HUES6 (cell line): ENCODE measurements around the gene MEIOC.
A peak's percentile ranks its signal among the peaks of the same experiment; 100 is the strongest.
"Not testable (repeated sequence)": the region's sequence is repeated elsewhere in the genome, so short reads cannot be mapped to it uniquely, and the experiment has no call there.

Experiments used
- H3K27ac ChIP-seq: 2 replicates; pipeline ENCODE4 v1.7.0; 2013; ENCODE audit warnings: low read depth, mild to moderate bottlenecking, low read length, inconsistent platforms
- H3K27me3 ChIP-seq: 2 replicates; pipeline ENCODE4 v1.6.1; 2013; ENCODE audit warnings: low read length; ENCODE audit not compliant: control insufficient read depth, insufficient read depth
- H3K36me3 ChIP-seq: 2 replicates; pipeline ENCODE4 v1.6.1; 2013; ENCODE audit warnings: low read length; ENCODE audit not compliant: control insufficient read depth, insufficient read depth
- H3K4me1 ChIP-seq: 2 replicates; pipeline ENCODE4 v1.6.1; 2013; ENCODE audit warnings: low read length; ENCODE audit not compliant: control insufficient read depth, insufficient read depth
- H3K4me3 ChIP-seq: 2 replicates; pipeline ENCODE4 v1.5.1; 2013; ENCODE audit warnings: low read depth, low read length
- H3K9ac ChIP-seq: one replicate; pipeline ENCODE4 v1.6.1; 2013; ENCODE audit warnings: mild to moderate bottlenecking, low read length
- H3K9me3 ChIP-seq: 2 replicates; pipeline ENCODE4 v1.6.1; 2013; ENCODE audit warnings: low read depth, low read length; ENCODE audit not compliant: control insufficient read depth, insufficient read depth

Gene MEIOC

DNA sequence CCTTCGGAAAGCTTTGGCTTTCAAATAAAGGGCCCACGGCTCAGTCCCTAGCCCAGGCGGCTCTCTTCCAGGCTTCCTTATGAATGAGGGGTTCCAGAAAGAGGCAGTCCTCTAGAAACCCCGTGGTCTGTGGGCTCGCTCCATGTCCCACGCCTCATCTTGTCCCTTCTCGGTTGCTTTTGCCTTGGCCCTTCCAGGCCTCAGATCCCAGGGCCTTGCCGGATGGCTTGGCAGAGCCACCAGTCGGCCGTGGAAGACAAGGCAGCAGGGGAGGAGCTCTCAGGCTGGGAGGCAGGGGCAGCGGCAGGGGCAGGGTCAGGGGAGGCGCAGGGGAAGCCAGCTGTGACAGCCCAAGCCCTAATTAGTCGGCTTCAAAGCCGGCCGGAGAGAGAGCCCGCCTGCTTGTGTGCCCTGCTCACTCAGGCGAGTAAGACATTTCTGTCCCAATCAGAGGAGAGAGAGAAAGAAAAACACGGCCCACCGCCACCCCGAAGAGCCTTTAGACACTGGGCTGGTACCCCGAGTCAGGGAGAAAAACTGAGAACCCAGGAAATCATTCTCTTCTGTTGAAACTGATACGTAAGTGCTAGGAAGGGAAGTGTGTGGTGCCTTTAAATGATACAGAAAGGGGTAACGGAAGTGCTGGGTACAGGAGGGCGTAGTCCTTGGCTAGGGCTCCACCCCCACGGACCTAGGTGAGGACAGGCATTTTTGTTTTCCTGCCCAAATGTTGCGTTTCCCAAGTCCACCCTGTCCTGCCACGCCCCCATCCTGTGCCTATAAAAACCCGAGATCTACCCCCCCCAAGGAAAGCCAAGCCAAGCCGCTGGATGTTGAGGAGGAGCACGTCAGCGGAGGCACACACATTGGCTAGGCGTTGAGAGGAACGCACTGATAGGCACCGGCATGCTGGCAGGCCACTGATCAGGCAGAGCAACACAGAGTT lies 27.8 kb upstream of the MEIOC start:
- H3K4me3 ChIP-seq: peak overlapping the region; percentile 30; the same call in 1 of the 2 replicates
- H3K27ac ChIP-seq: no peak overlapping the region
- H3K27me3 ChIP-seq: no peaks in the 10 kb centered on the region
- H3K4me1 ChIP-seq: peaks cover 21% of the 10 kb centered on the region
- H3K9me3 ChIP-seq: no peaks in the 10 kb centered on the region
- H3K36me3 ChIP-seq: no peaks in the 10 kb centered on the region
- peak overlapping the region; percentile 45 for H3K9ac ChIP-seq

- no peak overlapping the region for H3K27ac ChIP-seq
- H3K27me3 ChIP-seq: no peaks in the 10 kb centered on the region
- no peaks in the 10 kb centered on the region for H3K9me3 ChIP-seq
- no peak overlapping the region for H3K4me3 ChIP-seq
- H3K9ac ChIP-seq: no peak overlapping the region
- no peaks in the 10 kb centered on the region for H3K36me3 ChIP-seq
- peaks cover 21% of the 10 kb centered on the region for H3K4me1 ChIP-seq
These were observed 27.0 kb upstream of the MEIOC start for GRCh38 chr17:44629314-44629713.

- H3K27ac ChIP-seq: no peak overlapping the region
- H3K9ac ChIP-seq: no peak overlapping the region
- no peaks in the 10 kb centered on the region for H3K27me3 ChIP-seq
- H3K36me3 ChIP-seq: no peaks in the 10 kb centered on the region
- H3K4me1 ChIP-seq: peaks cover 21% of the 10 kb centered on the region
- H3K4me3 ChIP-seq: no peak overlapping the region
- H3K9me3 ChIP-seq: no peaks in the 10 kb centered on the region
These were observed 25.6 kb upstream of the MEIOC start for GRCh38 chr17:44630703-44631102.

DNA sequence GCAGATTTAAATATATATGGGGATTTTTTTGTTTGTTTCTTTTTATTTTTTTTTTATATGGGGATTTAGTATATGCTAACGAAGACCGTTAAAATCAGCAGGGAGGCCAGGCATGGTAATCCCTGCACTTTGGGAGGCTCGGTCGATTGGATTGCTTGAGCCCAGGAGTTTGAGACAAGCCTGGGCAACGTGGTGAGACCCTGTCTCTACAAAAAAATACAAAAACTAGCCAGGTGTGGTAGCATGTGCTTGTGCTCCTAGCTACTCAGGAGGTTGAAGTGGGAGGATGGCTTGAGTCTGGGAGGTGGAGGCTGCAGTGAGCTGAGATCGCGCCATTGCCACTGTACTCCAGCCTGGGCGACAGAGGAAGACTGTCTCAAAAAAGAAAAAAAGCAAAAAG lies 22.3 kb upstream of the MEIOC start:
- H3K9me3 ChIP-seq: no peaks in the 10 kb centered on the region
- H3K9ac ChIP-seq: no peak overlapping the region
- H3K4me3 ChIP-seq: no peak overlapping the region
- no peaks in the 10 kb centered on the region for H3K27me3 ChIP-seq
- H3K27ac ChIP-seq: no peak overlapping the region
- H3K4me1 ChIP-seq: peaks cover 1% of the 10 kb centered on the region
- H3K36me3 ChIP-seq: no peaks in the 10 kb centered on the region

DNA sequence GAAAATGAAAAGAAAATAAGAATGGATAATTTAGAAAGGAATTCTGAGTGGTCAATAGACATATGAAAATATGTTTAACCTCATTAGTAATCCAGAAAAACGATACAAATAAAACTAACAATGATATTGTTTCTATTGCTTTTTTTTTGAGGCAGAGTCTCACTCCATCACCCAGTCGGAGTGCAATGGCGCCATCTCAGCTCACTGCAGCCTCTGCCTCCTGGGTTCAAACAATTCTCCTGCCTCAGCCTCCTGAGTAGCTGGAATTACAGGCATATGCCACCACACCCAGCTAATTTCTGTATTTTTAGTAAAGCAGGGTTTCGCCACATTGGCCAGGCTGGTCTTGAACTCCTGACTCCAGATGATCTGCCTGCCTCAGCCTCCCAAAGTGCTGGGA lies 21.9 kb upstream of the MEIOC start:
- not testable (repeated sequence) for H3K36me3 ChIP-seq, H3K27ac ChIP-seq

DNA sequence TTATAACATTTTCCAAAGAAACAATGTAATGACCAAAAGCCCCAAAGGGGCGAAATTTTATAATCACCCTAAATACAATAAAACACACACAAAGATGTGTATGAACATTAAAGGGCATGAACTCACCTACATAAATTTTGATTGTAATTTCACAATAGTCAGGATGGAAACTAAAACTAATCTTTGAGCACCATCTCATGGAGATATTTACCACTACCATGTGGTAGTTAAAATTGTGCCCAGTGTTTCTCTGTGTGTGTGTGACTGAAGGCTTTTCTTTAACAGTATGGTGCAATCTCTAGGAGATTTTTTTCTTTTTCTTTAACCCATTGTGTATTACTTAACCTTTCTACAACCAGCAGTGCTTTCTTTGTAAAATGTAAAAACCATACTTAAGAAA lies 19.7 kb upstream of the MEIOC start:
- no peak overlapping the region for H3K4me3 ChIP-seq
- H3K27me3 ChIP-seq: no peaks in the 10 kb centered on the region
- H3K27ac ChIP-seq: no peak overlapping the region
- H3K4me1 ChIP-seq: no peaks in the 10 kb centered on the region; the same call in 1 of the 2 replicates
- no peaks in the 10 kb centered on the region for H3K9me3 ChIP-seq
- H3K9ac ChIP-seq: no peak overlapping the region
- H3K36me3 ChIP-seq: no peaks in the 10 kb centered on the region

More for the DNA sequence above, 21.9 kb upstream of the MEIOC start:
- H3K27me3 ChIP-seq, H3K9ac ChIP-seq, H3K4me3 ChIP-seq, H3K4me1 ChIP-seq, H3K9me3 ChIP-seq: not testable (repeated sequence)

DNA sequence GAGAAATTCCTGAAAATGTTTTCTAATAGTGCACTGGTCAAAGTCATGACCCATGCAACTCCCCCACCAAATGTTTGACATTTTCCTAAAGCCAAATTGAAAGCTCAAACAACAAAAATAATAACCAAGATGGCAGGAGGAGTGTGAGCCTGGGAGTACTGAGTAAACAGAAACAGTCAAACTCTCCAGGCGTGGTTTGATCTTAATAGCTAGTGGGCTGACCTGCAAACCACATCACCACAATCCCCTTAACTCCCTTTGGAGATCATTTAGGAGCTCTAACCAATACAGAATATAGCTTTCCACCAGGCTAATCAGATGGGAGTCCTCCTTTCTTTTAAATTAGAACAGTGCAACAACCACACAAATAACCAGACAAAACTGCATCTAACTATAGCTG lies 19.2 kb upstream of the MEIOC start:
- Histone ChIP-seq H3K4me1 (no peaks in the 10 kb centered on the region; the same call in 1 of the 2 replicates), H3K27me3 (no peaks in the 10 kb centered on the region), H3K9ac (no peak overlapping the region), H3K4me3 (no peak overlapping the region), H3K27ac (no peak overlapping the region), H3K9me3 (no peaks in the 10 kb centered on the region), H3K36me3 (no peaks in the 10 kb centered on the region)

- no peak overlapping the region for H3K27ac ChIP-seq
- no peaks in the 10 kb centered on the region for H3K36me3 ChIP-seq
- no peaks in the 10 kb centered on the region for H3K27me3 ChIP-seq
- no peaks in the 10 kb centered on the region for H3K4me1 ChIP-seq
- no peaks in the 10 kb centered on the region for H3K9me3 ChIP-seq
- H3K4me3 ChIP-seq: no peak overlapping the region
- H3K9ac ChIP-seq: no peak overlapping the region
These were observed 13.4 kb upstream of the MEIOC start for GRCh38 chr17:44642834-44643233.

DNA sequence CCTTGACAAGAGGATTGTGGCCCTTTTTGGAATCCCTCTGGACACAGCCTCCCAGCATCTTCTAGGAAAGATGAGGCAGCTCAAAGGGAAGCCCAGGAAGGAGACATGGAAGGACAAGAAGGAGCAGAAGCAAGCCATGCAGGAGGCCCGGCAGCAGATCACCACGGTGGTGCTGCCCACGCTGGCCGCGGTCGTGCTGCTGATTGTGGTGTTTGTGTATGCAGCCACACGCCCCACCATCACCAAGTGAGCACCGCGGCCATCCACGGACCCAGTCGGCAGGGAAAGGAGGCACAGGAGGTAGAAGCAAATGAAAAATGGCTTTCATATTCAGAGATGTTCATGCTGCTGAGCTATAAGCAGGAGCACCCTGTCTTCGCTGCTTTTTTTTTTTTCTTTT lies 10.9 kb upstream of the MEIOC start:
- H3K9me3 ChIP-seq: no peaks in the 10 kb centered on the region
- H3K27me3 ChIP-seq: no peaks in the 10 kb centered on the region
- H3K27ac ChIP-seq: no peak overlapping the region
- no peaks in the 10 kb centered on the region for H3K36me3 ChIP-seq
- no peak overlapping the region for H3K4me3 ChIP-seq
- H3K4me1 ChIP-seq: no peaks in the 10 kb centered on the region
- H3K9ac ChIP-seq: no peak overlapping the region

DNA sequence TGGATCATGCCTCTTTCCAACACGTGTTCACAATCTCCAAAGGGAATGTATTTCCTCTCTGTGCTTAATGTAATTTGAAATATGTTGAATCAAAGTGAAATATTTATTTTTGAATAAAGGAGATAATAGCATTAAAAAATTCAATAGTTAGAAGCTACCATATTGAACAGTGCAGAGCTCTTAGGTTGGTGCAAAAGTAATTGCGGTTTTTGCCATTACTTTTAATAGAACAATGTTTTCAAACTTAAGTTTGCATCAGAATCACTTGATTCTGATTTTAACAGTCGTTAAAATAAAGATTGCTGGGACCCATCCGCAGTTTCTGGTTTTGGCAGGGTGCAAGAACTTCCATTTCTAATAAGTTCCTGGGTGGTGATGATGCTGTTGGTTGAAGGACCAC lies 10.0 kb upstream of the MEIOC start:
- Histone ChIP-seq H3K4me3 (no peak overlapping the region), H3K4me1 (no peaks in the 10 kb centered on the region), H3K36me3 (no peaks in the 10 kb centered on the region), H3K27me3 (peaks cover 2% of the 10 kb centered on the region; the same call in 1 of the 2 replicates), H3K9me3 (no peaks in the 10 kb centered on the region), H3K9ac (no peak overlapping the region), H3K27ac (no peak overlapping the region)

GRCh38 chr17:44647736-44648135 lies 8.5 kb upstream of the MEIOC start:
- Histone ChIP-seq H3K27ac (no peak overlapping the region), H3K4me3 (no peak overlapping the region), H3K4me1 (no peaks in the 10 kb centered on the region), H3K27me3 (peaks cover 3% of the 10 kb centered on the region; the same call in 1 of the 2 replicates), H3K9ac (no peak overlapping the region), H3K36me3 (no peaks in the 10 kb centered on the region), H3K9me3 (no peaks in the 10 kb centered on the region)
